GM19463 (cell line): ENCODE results near the gene ZBTB44.

Experiments
- ATAC-seq: cut with Tn5 transposase; IDR thresholded peaks from one replicate; pipeline ENCODE4 v1.9.1; 2021; ENCODE audit warnings: mild to moderate bottlenecking, moderate library complexity; ENCODE audit not compliant: unreplicated experiment

ZBTB44 gene

DNA sequence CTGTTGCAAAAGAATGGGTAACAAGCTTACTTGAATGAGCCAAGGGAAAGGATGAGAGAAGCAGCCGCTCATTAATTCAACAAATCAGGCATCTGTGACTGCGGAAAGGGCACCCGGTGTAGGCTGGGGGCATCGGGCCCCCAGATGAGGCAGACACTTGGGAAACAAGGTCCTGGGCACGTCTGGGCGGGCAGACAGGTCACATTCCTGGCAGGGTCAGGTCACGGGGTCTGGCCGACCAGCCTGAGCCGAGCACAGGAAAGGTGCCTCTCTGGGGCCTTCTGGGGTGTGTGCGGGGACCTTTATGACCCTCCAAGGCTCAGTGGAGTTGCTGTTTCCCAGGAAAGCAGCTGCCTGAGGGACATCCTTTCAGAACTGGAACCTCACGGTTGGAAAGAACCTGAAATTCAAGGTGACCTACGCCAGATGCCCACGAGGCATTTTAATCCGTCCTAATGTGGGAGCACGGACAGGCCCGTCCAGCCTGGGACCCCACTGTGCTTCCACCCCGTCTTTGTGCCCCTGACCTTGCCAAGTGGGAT lies 98.1 kb downstream of the ZBTB44 start:
- ATAC-seq = no peak

DNA sequence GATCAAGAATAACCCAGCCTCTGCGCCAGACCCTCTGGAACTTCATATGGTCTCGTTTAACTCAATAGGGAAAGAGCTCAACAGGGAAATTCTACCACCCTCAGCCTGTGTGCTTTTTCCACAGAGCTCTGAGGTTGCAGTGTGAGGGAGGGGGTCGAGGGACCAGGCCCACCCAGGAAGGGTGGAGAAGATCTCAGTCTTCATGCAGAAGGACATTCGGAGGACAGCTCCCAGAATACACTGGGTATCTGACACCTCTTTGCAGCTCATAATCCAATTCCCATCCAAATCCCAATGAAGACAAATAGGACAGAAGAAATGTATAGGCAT lies 98.5 kb downstream of the ZBTB44 start:
- no peak for ATAC-seq

DNA sequence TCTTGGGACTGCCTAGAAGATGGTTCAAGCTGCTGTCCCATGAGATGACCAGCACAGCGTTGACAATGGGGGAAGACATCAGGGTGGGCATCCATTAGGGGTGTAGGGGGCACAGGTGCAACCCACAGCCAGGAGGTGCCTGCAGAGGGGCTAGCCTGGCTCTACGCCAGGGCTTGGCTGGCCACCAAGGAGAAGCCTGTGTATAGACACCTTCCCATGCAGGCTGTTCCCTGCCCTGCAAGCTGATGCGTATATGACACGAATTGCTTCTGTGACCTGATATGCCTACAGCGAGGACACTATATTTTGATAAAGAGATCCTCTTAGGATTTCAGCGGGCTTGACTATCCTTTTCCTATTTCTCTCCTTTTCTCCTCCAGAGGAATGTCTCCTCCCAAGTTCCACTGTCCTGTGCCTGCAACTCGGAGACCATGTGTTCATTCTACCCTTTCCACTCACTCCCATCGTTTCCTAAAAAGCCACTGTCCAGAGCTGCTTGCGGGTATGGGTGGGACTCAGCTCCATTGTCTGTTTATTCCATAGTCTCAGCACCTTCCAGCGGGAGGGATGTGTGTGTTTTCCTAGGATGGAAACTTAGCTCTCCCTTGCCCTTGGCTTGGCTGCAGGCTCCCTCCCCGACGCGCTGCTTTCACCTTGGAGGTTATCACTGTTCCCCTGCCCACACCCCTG lies 99.0 kb downstream of the ZBTB44 start:
- no peak for ATAC-seq

DNA sequence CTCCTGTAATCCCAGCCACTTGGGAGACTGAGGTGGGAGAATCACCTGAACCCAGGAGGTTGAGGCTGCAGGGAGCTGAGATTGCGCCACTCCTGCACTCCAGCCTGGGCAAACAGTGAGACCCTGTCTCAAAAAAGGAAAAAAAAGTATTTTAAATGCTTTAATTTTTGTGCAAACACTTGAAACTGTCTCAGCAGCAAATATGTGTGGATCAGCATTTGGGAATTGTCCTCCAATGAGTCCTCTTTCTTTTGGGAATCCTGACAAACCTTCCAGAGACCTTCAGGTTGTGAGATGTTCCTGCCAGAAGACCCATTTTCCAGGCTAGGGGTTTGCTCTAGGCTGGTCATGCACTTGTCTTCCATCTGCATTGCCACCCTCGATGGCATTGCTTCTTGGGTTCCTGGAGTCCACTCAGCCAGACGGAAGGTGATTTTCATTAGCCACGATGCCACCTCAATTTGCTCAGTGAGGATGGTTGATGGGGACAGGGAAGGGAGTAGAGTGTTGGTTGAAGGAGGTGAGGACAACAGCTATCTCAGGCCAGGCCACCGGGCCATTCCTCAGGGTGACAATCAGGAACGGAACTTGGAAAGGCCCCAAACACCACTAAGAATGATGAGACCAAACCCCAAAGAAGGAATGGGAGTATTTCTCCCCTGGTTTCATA lies 99.7 kb downstream of the ZBTB44 start:
- ATAC-seq = no peak

DNA sequence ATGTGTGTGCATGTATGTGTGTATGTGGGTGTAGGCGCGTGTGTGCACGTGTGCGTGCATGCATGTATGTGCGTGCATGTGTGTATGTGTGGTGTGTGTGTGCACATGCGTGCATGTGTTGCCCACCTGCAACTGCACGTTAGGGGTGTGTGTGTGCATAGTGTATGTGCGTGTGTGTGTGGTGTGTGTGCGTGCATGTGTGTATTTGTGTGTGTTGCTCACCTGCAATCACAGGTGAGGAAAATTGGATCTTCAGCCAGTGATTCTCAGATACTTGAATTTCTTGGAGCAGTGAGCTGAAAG lies 100.8 kb downstream of the ZBTB44 start:
- no peak for ATAC-seq

- ATAC-seq = peak; percentile 87
Measured at GRCh38 chr11:130213143-130213978, 101.4 kb downstream of the ZBTB44 start.

DNA sequence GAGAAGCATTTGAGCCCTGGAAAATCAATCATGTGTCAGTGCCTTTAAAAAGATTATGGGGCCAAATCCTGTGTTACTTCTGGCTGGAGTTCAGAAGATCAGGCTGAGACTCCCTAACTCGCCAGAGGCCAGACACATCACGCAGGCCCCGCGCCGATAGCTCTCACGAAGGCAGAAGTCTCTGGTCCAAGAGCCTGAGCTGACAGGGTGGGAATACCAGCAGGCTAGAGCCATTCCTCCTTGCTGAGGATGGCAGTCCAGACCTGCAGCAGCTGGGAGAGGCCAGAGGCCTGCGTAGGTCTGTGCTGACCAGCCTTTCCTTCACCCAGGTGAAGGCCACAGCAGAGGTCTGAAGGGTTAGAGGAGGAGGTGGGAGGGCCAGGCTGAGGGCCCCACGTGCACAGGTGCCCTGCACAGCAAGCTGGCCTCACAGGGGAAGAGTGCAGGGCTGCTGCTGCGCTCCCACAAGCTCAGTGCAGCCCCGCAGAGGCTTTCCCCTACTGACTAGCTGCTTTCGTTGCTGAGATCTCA lies 102.2 kb downstream of the ZBTB44 start:
- peak; percentile 29 for ATAC-seq

- no peak for ATAC-seq
Measured at GRCh38 chr11:130211781-130212401, 102.8 kb downstream of the ZBTB44 start.

DNA sequence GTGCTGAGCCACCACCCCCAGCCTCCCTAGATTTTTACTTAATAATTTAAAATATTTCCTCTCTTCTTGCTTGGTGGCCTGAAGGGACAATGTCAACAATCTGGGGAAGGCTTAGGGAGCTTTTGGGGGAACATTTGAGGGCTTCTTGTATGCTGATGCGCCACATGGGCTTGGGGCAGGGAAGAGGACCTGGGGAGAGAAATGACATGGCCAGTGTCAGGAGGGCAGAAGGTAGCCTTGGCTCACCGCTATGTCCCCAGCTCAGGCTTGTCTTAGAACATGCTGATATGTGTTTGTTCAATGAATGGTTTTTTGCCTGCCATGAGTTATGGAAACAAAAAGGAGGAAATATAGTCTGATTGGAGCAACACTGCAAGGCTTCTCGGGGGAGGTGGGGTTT lies 103.6 kb downstream of the ZBTB44 start:
- no peak for ATAC-seq

- no peak for ATAC-seq
Measured at GRCh38 chr11:130209954-130210854, 104.5 kb downstream of the ZBTB44 start.

DNA sequence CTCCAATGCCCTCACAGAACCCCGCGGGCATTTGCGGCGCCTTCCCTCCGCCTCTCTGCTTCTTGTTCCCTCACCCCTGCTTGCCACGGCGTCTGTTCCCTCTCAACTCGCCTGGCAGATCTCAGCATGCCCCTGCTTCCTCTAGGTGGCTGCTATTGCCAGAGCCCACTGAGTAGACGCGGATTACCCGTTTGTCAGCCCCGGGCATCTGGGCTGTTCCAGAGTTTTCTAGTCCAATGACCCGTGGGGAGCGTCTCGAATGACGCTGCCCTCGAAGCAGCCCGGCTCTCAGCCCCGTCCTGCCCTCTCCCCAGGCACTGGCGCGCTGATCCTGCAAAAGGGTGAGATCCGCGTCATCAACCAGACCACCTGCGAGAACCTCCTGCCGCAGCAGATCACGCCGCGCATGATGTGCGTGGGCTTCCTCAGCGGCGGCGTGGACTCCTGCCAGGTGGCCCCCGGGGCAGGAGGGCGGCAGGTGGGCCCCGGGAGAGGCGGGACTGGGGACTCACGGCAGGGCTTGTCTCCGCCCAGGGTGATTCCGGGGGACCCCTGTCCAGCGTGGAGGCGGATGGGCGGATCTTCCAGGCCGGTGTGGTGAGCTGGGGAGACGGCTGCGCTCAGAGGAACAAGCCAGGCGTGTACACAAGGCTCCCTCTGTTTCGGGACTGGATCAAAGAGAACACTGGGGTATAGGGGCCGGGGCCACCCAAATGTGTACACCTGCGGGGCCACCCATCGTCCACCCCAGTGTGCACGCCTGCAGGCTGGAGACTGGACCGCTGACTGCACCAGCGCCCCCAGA lies 105.4 kb downstream of the ZBTB44 start:
- ATAC-seq = no peak

DNA sequence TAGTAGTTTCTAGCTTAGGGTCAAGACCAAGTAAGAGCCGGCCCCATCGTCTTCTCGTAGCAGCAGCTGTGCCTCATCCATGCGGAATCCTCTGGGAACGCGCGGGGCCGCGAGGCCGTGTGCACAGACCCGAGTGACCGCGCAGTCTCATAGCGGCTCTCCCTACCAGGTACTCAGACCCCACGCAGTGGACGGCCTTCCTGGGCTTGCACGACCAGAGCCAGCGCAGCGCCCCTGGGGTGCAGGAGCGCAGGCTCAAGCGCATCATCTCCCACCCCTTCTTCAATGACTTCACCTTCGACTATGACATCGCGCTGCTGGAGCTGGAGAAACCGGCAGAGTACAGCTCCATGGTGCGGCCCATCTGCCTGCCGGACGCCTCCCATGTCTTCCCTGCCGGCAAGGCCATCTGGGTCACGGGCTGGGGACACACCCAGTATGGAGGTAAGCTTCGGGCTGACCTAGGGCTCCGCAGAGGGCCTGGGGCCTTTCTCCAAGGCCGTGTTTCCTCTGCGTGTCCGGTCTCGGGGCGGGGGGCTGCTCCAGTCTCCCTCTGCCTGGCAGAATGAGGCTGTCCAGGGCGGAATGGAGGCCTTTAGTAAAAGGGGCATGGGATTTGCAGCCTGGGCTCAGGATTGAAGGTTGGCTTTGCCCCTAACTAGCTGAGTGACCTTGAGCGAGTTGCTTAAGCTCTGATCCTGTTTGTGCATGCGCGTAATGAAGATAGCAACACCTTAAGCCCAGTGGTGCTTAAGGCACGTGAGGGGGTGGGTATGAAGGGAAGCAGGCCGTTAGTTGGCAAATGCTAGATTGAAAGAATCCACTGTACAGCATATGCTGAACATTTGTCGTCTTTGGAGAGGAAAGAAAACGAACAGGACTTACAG lies 106.2 kb downstream of the ZBTB44 start:
- no peak for ATAC-seq

DNA sequence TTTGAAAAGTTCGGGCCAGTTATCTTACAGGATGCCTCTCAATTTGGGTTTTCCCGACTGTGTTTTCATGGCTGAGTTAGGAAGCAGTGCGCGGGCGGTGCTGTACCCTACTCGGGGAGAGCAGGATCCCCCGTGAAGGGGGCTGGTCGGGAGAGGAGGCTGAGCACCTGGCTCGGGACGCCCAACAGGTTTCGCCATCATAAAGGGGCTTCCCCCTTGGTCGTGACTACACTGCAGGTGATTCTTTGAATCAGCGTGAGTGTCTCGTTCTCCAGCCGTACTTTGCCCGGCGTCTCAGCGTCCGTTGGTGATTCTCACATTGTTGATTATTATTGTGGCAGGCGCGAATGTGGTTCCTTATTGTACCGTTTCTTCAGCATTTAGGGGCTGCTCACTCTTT lies 108.6 kb downstream of the ZBTB44 start:
- ATAC-seq = no peak

- no peak for ATAC-seq
Measured at GRCh38 chr11:130204703-130205095, 110.0 kb downstream of the ZBTB44 start.

DNA sequence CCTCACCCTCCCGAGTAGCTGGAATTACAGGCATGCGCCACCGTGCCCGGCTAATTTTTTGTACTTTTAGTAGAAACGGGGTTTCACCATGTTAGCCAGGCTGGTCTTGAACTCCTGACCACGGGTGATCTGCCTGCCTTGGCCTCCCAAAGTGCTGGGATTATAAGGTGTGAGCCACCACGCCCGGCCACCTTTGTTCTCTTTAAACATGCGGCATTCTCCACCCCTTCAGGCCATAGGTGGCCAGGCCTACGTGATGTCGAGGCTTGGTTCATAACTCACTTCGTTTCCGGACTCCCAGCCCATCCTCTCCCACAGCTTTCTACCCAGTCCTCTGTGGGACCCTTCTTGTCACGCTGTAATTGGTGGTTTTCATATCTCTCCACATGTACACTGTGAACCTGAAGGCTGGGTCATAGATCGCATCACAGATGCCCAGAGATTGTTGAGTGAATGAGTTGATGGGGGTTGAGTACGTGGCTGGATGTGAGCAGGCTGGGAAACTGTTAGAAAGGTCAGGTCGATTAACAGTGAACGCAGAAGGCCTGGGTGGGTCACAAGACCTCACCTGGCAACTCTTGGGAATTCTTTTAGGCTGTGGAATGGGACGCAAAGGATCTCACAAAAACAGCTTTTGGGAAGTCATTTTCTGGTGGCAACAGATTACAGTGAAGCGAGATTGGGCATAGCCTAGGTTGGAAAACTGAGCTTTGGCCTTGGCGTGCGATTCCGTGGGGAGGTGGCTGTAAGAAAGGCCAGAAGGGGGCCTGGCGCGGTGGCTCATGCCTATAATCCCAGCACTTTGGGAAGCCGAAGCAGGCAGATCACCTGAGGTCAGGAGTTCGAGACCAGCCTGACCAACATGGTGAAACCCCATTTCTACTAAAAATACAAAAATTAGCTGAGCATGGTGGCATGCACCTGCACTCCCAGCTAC lies 110.7 kb downstream of the ZBTB44 start:
- no peak for ATAC-seq

DNA sequence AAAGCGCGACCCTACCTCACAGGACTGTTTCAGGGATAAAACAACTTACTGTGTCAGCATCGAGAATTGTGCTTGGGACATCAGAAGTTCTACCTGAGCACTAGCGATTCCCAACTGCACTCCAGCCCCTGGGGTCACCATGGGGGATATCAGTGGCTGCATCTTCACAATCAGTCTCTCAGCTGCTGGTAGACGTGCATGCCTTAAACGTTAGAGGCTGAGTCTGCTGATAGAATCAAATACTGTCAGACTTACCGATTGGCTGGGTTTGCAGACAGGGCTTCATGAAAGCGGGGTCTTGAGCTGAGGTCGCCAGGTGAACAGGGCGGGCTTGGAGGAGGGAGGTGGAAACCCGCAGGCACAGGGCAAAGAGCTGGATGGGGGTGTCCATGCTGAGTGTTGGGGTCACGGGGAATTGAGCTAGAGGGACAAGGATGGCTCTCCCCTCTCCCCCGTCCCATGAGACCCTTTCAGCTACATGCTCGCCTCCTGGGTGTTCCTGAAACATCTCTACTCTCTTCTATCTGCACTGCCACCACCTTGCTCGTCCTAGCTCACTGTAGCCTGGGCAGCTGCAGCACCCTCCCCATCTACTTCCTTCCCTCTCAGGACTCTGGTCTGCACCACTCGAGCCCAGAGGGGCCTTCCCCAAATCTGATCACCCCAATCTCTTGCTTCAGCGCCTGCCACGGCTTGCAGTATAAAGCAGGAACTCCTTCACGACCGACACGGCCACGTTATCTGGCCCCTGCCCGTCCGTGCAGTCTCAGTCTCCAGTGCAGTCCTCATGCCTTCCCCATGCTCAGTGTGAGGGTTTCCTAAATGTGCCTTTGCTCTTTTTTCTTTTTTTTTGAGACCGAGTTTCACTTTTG lies 111.7 kb downstream of the ZBTB44 start:
- no peak for ATAC-seq
